HAP-1 (cell line): ENCODE data around the gene CDKN1C.

ENCODE experiments used
- DNase-seq, 2 experiments: peaks; one replicate each; pipeline ENCODE4 v3.0.0-alpha.2; 2016 to 2020; ENCODE audit warnings: low spot score in 2 of 2
- H3K27me3 ChIP-seq: fragments of 250-450 bp; sonication (Bioruptor Pico); 2 replicates; pipeline ENCODE4 v1.5.1; 2020; ENCODE audit warnings: low read depth, mild to moderate bottlenecking, moderate library complexity
- H3K36me3 ChIP-seq: fragments of 250-450 bp; sonication (Bioruptor Pico); replicated peaks from 2 replicates; pipeline ENCODE4 v1.5.1; 2020; ENCODE audit warnings: mild to moderate bottlenecking
- H3K4me1 ChIP-seq: fragments of 250-450 bp; sonication (Bioruptor Pico); 2 replicates; pipeline ENCODE4 v1.5.1; 2020; ENCODE audit warnings: mild to moderate bottlenecking
- H3K4me3 ChIP-seq: fragments of 250-450 bp; sonication (Bioruptor Pico); 2 replicates; pipeline ENCODE4 v1.5.1; 2020; ENCODE audit warnings: mild to moderate bottlenecking, moderate library complexity
- H3K9me3 ChIP-seq: fragments of 250-450 bp; sonication (Bioruptor Pico); 2 replicates; pipeline ENCODE4 v1.5.1; 2020; ENCODE audit warnings: mild to moderate bottlenecking, moderate library complexity
- in situ Hi-C: fragments of 300-500 bp; cut with MboI; formaldehyde crosslinking; loops from 3 replicates; pipeline ENCODE4 v1.14.3; 2020; ENCODE audit warnings: low sequenced_read_pairs, inconsistent platforms, mixed read lengths

Gene CDKN1C

GRCh38 chr11:2857918-2858317, 27.7 kb downstream of the CDKN1C start:
- no peaks in the 10 kb centered on the region for H3K9me3 ChIP-seq
- no peaks in the 10 kb centered on the region for H3K4me1 ChIP-seq
- H3K27me3 ChIP-seq, result no peaks in the 10 kb centered on the region
- in situ Hi-C loops, result no loop called here
- DNase-seq, result no peak
- no peaks in the 10 kb centered on the region for H3K36me3 ChIP-seq
- H3K4me3 ChIP-seq, result no peak overlapping the region

- Histone ChIP-seq H3K4me1 (no peaks in the 10 kb centered on the region), H3K36me3 (no peaks in the 10 kb centered on the region), H3K27me3 (no peaks in the 10 kb centered on the region), H3K9me3 (no peaks in the 10 kb centered on the region), H3K4me3 (no peak overlapping the region)
- in situ Hi-C loops, result no loop called here
- DNase-seq, result no peak
Measured at GRCh38 chr11:2857276-2857675, 28.3 kb downstream of the CDKN1C start.

- in situ Hi-C loops, result no loop called here
- no peaks in the 10 kb centered on the region for H3K27me3 ChIP-seq
- H3K4me3 ChIP-seq, result no peak overlapping the region
- H3K36me3 ChIP-seq, result no peaks in the 10 kb centered on the region
- H3K4me1 ChIP-seq, result no peaks in the 10 kb centered on the region
- DNase-seq, result no peak
- no peaks in the 10 kb centered on the region for H3K9me3 ChIP-seq
Measured at GRCh38 chr11:2855162-2855561, 30.4 kb downstream of the CDKN1C start.

- Histone ChIP-seq H3K9me3 (no peaks in the 10 kb centered on the region), H3K27me3 (no peaks in the 10 kb centered on the region), H3K4me3 (no peak overlapping the region), H3K36me3 (no peaks in the 10 kb centered on the region), H3K4me1 (no peaks in the 10 kb centered on the region)
- in situ Hi-C loops, result no loop called here
- DNase-seq, result no peak
Measured at GRCh38 chr11:2853997-2854560, 31.5 kb downstream of the CDKN1C start.

GRCh38 chr11:2853401-2853800, 32.2 kb downstream of the CDKN1C start:
- in situ Hi-C loops, result no loop called here
- H3K9me3 ChIP-seq, result no peaks in the 10 kb centered on the region
- H3K4me3 ChIP-seq, result no peak overlapping the region

GRCh38 chr11:2849994-2850770, 35.4 kb downstream of the CDKN1C start:
- Histone ChIP-seq H3K36me3 (no peaks in the 10 kb centered on the region), H3K4me1 (no peaks in the 10 kb centered on the region), H3K27me3 (no peaks in the 10 kb centered on the region), H3K4me3 (no peak overlapping the region), H3K9me3 (no peaks in the 10 kb centered on the region)
- in situ Hi-C loops, result no loop called here
- DNase-seq, result no peak

More at GRCh38 chr11:2853401-2853800, 32.2 kb downstream of the CDKN1C start:
- Histone ChIP-seq H3K36me3 (no peaks in the 10 kb centered on the region), H3K4me1 (no peaks in the 10 kb centered on the region), H3K27me3 (no peaks in the 10 kb centered on the region)
- no peak for DNase-seq

GRCh38 chr11:2848497-2848896, 37.1 kb downstream of the CDKN1C start:
- H3K4me1 ChIP-seq, result no peaks in the 10 kb centered on the region
- no peaks in the 10 kb centered on the region for H3K36me3 ChIP-seq
- H3K27me3 ChIP-seq, result no peaks in the 10 kb centered on the region
- in situ Hi-C loops, result no loop called here
- H3K9me3 ChIP-seq, result no peaks in the 10 kb centered on the region
- DNase-seq, result no peak
- no peak overlapping the region for H3K4me3 ChIP-seq

GRCh38 chr11:2847561-2847960, 38.0 kb downstream of the CDKN1C start:
- in situ Hi-C loops, result no loop called here
- Histone ChIP-seq H3K4me1 (no peaks in the 10 kb centered on the region), H3K36me3 (no peaks in the 10 kb centered on the region), H3K9me3 (no peaks in the 10 kb centered on the region), H3K4me3 (no peak overlapping the region), H3K27me3 (no peaks in the 10 kb centered on the region)
- DNase-seq, result no peak

- Histone ChIP-seq H3K9me3 (no peaks in the 10 kb centered on the region), H3K27me3 (no peaks in the 10 kb centered on the region), H3K4me3 (no peak overlapping the region), H3K36me3 (no peaks in the 10 kb centered on the region), H3K4me1 (no peaks in the 10 kb centered on the region)
- in situ Hi-C loops, result no loop called here
- no peak for DNase-seq
Measured at GRCh38 chr11:2846470-2846869, 39.1 kb downstream of the CDKN1C start.

GRCh38 chr11:2846056-2846455, 39.5 kb downstream of the CDKN1C start:
- in situ Hi-C loops, result no loop called here
- H3K4me1 ChIP-seq, result no peaks in the 10 kb centered on the region

GRCh38 chr11:2844996-2845395, 40.6 kb downstream of the CDKN1C start:
- Histone ChIP-seq H3K4me3 (no peak overlapping the region), H3K27me3 (no peaks in the 10 kb centered on the region), H3K9me3 (no peaks in the 10 kb centered on the region), H3K4me1 (no peaks in the 10 kb centered on the region), H3K36me3 (no peaks in the 10 kb centered on the region)
- no peak for DNase-seq
- in situ Hi-C loops, result no loop called here

More at GRCh38 chr11:2846056-2846455, 39.5 kb downstream of the CDKN1C start:
- Histone ChIP-seq H3K27me3 (no peaks in the 10 kb centered on the region), H3K4me3 (no peak overlapping the region), H3K36me3 (no peaks in the 10 kb centered on the region), H3K9me3 (no peaks in the 10 kb centered on the region)
- DNase-seq, result no peak

GRCh38 chr11:2844116-2844842, 41.3 kb downstream of the CDKN1C start:
- in situ Hi-C loops, result no loop called here
- H3K9me3 ChIP-seq, result no peaks in the 10 kb centered on the region
- H3K36me3 ChIP-seq, result no peaks in the 10 kb centered on the region
- H3K27me3 ChIP-seq, result no peaks in the 10 kb centered on the region
- no peak for DNase-seq
- no peaks in the 10 kb centered on the region for H3K4me1 ChIP-seq
- no peak overlapping the region for H3K4me3 ChIP-seq

GRCh38 chr11:2843551-2843950, 42.0 kb downstream of the CDKN1C start:
- no peak overlapping the region for H3K4me3 ChIP-seq
- H3K36me3 ChIP-seq, result no peaks in the 10 kb centered on the region
- no peaks in the 10 kb centered on the region for H3K27me3 ChIP-seq
- H3K9me3 ChIP-seq, result no peaks in the 10 kb centered on the region
- in situ Hi-C loops, result no loop called here
- no peak for DNase-seq
- H3K4me1 ChIP-seq, result no peaks in the 10 kb centered on the region

GRCh38 chr11:2842876-2843275, 42.7 kb downstream of the CDKN1C start:
- in situ Hi-C loops, result no loop called here
- Histone ChIP-seq H3K27me3 (no peaks in the 10 kb centered on the region), H3K9me3 (no peaks in the 10 kb centered on the region), H3K36me3 (no peaks in the 10 kb centered on the region), H3K4me3 (no peak overlapping the region), H3K4me1 (no peaks in the 10 kb centered on the region)
- no peak for DNase-seq
